Stimulated activated CD4-positive, alpha-beta T cell treated with anti-CD3 and anti-CD28 coated beads, Interleukin-15, amount 100 ng/mL, for 24 hours (primary cell): ENCODE results near the gene AGRP.
A peak's percentile ranks its signal among the peaks of the same experiment; 100 is the strongest.

Source experiments
- DNase-seq: peaks from one replicate; pipeline ENCODE4 v3.0.0-alpha.2; 2020

AGRP gene

GRCh38 chr16:67461600-67462278, 21.6 kb downstream of the AGRP start:
- DNase-seq, result no peak

- no peak for DNase-seq
These were observed 22.4 kb downstream of the AGRP start for GRCh38 chr16:67460961-67461360.

GRCh38 chr16:67460168-67460567, 23.2 kb downstream of the AGRP start:
- no peak for DNase-seq

- DNase-seq, result no peak
These were observed 23.5 kb downstream of the AGRP start for GRCh38 chr16:67459861-67460150.

- DNase-seq, result no peak
These were observed 24.1 kb downstream of the AGRP start for GRCh38 chr16:67459066-67459860.

GRCh38 chr16:67458121-67458641, 25.2 kb downstream of the AGRP start:
- DNase-seq, result no peak

GRCh38 chr16:67457611-67458010, 25.7 kb downstream of the AGRP start:
- no peak for DNase-seq

GRCh38 chr16:67456391-67457081, 26.8 kb downstream of the AGRP start:
- no peak for DNase-seq

- no peak for DNase-seq
These were observed 28.5 kb downstream of the AGRP start for GRCh38 chr16:67454852-67455251.

- no peak for DNase-seq
These were observed 29.2 kb downstream of the AGRP start for GRCh38 chr16:67454104-67454503.

- DNase-seq, result no peak
These were observed 31.5 kb downstream of the AGRP start for GRCh38 chr16:67451704-67452435.

GRCh38 chr16:67451061-67451703, 32.2 kb downstream of the AGRP start:
- no peak for DNase-seq

GRCh38 chr16:67449739-67450138, 33.6 kb downstream of the AGRP start:
- no peak for DNase-seq

- no peak for DNase-seq
These were observed 34.0 kb downstream of the AGRP start for GRCh38 chr16:67449336-67449735.

- no peak for DNase-seq
These were observed 34.8 kb downstream of the AGRP start for GRCh38 chr16:67448580-67448979.

- peak; percentile 84 for DNase-seq
These were observed 35.8 kb downstream of the AGRP start for GRCh38 chr16:67447508-67448076.

- no peak for DNase-seq
These were observed 36.3 kb downstream of the AGRP start for GRCh38 chr16:67446968-67447507.

GRCh38 chr16:67445913-67446907, 37.1 kb downstream of the AGRP start:
- no peak for DNase-seq

- no peak for DNase-seq
These were observed 37.9 kb downstream of the AGRP start for GRCh38 chr16:67445441-67445912.

- DNase-seq, result no peak
These were observed 38.3 kb downstream of the AGRP start for GRCh38 chr16:67445126-67445426.
